GM21360 (cell line): ENCODE results near the gene MED22.
"Not testable (repeated sequence)": the region's sequence is repeated elsewhere in the genome, so short reads cannot be mapped to it uniquely, and the experiment has no call there.

Experiments used
- ATAC-seq: cut with Tn5 transposase; IDR thresholded peaks from one replicate; pipeline ENCODE4 v1.9.1; 2021; ENCODE audit warnings: mild to moderate bottlenecking, moderate library complexity; ENCODE audit not compliant: unreplicated experiment

Gene MED22

DNA sequence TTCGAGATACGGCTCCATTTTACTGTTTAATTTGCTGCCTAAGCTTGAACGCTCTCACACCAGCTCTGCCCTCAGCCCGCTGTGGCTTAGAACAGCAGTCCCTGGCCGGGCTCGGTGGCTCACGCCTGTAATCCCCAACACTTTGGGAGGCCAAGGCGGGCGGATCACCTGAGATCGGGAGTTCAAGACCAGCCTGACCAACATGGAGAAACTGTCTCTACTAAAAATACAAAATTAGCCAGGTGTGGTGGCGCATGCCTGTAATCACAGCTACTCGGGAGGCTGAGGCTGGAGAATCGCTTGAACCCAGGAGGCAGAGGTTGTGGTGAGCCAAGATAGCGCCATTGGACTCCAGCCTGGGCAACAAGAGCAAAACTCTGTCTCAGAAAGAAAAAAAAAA is 29.3 kb upstream of the MED22 start:
- not testable (repeated sequence) for ATAC-seq

DNA sequence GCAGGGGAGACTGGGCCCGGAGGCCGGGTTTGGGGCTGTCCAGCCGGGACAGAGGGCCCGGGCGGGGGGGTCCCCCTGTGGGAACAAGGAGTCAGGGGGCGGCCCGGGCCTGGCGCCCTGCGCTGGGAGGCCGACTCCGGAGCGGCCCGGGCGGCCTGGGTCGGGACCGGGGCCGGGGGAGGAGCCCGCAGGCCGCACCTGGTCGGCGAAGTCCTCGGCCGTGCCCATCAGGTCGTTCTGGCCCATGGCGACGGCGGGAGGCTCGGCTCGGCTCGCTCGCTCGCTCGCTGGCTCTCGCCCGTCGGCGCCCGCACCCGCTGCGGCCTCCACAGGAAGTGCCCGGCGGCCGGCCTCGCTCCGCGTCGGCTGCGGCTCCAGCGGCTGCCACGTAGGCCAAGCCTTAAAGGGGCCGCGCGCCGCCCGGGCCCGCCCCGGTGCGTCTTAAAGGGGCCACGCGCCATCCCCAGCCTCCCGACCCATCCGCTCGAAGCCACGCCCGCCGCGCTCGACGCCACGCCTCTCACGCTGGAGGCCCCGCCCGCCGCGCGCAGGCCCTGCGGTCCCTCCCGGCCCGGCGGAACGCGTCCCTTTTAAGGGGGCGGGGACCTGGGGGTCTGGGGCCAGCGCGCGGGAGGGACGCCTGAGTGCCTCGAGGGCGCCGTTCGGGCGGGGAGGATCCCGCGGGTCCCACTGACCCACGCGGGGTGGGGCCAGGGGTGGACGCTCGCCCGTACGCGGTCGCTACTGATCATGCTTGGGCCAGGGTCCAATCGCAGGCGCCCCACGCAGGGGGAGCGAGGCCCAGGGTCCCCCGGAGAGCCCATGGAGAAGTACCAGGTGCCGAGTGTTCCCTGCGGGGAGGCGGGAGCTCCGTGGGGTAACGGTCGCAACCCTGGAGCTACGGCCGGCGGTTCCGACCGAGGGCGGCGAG is 28.1 kb upstream of the MED22 start, which contains the start of the genes STKLD1 and SURF4:
Gene STKLD1, plus strand, starts transcription at position 643 of the 931 bp plus-strand sequence. Its CDS starts 108 bp downstream, at position 751.
Gene SURF4, minus strand, starts transcription at position 337 of the 931 bp plus-strand sequence. Its CDS starts 91 bp downstream, at position 246.
- peak; percentile 90 for ATAC-seq

DNA sequence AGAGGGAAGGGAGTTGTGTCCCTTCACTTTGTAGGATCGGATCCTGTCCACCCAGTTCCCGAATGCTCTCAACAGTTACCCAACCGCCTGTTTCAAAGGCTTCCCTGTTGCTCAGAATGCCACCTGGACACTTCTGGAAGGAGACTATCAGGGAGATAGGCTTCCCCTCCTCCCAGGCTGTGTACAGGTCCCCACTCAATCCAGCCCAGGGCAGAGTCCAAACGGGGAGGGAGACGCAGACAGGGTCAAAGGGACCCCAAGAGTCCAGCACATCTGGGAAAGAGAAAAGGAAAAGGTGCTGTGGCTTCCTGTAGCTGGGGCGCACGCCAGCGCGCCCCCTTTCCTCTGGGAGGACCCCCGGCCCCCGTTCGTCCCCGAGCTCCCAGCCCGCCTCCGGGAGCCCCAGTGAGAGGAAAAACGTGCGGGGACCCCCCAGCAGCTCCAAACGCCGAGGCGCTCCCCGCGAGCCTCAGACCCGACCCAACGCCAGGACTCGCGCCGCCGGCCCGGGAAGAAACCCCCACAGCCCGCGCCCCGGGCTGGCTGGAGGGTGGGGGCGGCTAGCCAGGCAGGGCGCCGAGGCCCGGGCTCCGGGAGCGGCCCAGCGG is 27.3 kb upstream of the MED22 start:
- peak; percentile 7 for ATAC-seq

DNA sequence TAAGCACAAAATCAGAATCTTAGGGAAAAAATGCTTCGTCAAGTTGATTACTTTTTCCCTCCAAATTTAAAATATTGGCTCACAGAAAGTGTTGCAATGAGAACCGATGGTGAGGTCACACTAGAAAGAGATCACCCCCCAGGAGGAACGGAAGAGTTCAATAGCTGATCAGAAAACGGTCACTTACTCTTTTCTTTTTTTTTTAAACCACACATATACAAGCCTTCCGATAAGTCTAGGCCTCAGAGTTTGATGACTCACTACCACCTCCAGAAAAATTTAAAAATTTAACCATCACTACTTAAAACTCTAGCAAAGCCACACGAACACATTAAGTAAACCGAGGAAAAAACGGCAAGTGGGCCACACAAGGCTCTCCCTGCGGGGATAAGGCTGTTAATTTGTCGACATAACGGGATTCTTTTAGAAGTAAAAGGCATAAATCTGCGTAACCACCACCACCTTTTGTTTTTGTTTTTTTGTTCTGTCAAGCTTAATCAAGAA is 26.7 kb upstream of the MED22 start:
- no peak for ATAC-seq

DNA sequence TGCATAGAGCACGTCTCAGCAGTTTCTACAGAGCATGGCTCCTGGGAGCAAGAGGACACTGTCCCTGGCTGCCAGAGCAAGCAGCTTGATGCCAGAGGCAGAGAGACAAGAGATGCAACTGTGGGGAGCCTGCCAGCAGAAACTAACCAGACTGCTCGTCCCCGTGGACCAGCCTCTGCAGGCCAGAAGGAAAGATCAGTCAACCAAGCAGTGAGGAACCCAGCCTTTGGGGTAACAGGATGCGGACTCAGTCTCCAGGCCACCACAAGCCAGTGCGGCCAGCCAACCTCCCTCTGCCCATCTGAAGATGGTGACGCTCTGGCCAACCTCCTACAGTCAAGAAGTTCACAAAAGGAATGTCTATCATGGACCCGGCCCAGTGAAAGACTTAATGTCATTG is 24.2 kb upstream of the MED22 start:
- no peak for ATAC-seq

DNA sequence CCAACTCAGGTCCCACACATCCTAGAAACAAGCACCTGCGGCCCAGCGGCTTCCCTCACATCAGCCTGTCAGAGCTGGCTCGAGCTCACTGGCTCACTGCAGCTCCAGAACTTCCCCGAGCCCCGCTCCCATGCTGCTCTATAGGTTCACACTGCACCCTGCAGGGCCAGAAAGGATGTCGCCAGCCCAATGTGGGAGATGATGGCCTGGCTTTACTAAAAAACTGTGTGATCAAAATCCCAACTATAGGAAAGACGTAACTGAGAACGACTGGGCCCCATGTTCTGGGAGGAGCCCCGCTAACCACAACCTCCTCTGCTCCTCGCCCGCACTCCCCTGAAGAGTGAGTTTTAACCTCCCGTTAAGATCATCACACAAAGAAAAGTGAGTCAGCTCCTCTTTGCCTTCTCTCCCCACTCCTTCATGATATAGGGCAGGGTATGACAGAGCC is 23.4 kb upstream of the MED22 start:
- ATAC-seq = no peak

DNA sequence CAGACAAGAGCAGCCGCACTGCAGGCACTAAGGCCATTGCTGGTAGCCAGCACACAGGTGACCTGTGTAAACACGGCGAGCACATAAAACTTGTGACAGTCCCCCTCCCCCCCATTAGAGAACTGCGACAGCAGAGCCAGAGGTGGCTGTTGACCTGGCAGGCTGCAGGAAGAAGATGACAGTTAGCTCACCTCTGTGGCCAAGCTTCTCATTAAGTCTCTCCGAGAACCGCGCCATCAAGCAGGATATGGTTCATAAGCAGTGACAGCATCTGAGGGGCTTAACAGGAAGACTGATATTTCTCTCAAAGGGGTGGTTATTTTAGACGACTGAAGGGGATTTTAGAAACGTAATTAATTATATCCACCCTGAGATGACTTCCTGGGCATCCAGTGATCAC is 22.8 kb upstream of the MED22 start:
- ATAC-seq = no peak

DNA sequence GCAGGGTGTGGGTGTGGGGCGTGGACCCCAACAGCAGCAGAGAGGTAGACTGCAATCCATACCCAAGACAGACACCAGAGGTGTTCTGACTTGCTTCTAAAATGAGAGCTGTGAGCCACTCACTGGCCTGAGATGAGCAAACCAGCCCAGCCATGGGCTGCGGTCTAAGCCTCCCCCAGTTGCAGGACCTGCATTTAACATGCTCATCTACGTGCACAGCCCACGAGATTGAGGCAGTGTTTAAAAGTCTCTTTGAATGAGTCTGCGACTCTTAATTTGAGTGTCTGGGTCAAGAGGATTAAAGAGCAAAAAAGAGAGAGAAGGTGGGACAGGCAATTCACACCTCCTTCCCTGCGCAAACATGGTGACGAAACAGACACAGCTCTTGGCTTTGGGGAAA is 22.0 kb upstream of the MED22 start:
- no peak for ATAC-seq

DNA sequence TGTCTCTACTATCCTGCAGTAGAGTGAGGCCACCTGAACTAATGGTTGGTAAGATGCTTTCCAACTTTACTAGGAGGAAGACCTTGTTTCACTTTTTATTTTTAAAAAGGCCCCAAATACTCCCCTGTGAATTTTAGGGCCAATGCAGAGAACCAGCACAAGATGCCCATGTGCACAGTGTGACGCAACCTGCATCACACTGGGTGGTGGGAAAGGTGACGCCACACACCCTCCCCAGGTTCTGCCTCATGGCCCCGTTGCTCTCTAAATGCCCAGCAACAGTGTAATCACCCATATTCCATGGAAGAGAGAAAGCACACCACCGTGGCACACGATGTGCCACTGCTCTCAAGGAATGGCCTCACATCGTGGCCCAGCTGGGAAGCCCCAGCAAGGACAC is 21.5 kb upstream of the MED22 start:
- no peak for ATAC-seq

DNA sequence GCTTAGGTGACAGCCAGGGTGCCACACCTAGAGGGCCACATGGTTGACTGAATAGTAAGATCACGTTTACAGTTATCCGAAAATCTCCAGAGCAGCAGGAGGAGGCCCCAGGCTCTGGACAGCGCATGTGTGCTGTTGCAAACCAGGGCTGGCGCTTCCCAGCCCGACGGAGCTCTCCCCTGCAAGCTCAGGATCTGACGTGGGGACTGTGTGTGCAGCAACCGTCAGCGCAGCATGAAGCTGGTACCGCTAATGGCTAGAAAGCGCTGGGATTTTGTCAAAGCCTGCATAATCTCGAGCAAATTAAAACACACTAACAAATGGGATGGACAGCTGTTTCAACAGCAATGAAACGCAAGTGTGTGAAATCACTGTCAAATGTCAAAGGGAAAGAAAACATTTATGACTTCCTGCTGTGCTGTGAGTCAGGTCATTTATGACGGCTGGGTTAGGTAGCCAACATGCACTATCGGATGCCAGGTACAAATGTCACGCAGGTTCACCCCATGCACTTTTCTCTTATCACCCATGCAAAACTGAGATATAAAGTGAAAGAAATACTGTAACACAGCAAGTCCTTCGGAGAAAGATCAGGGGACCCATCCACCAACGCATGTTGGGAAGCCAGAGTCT is 20.4 kb upstream of the MED22 start:
- no peak for ATAC-seq

DNA sequence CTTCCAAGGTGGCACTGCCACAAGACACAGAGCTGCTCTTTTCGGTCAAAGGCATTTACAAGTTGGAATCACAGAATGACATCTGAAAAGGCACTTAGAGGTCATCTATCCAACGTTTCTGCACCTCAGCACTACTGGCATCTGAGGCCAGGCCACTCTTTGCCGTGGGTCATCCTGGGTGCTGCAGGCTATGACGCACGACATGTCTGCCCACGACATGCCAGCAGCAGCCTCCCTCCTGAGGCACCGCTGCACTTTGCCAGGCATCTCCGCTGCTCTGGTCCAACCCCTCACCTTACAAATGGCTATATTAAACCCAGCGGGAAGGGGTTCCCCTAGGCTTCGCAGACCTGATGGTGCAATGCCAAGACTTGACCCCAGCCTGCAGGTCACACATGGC is 19.8 kb upstream of the MED22 start:
- ATAC-seq = no peak

DNA sequence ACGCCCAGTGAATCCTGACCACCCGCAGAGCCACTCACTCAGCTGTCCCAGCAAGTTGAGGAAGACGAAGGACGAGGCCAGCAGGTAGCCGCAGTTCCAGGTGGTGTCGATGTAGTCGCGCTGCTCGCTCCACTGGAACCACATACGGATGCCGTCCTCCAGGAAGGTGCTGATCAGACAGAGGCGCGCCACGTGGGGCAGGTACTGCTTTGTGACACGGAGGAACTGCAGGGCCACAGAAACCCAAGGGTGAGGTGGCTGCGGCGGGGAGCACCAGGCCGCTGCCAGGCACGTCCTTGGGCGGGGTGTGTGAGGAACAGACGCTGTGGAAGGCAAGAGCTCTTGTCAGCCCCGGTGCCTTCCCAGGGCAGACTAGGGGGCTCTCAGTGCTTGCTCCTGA is 19.3 kb upstream of the MED22 start:
- ATAC-seq = no peak

DNA sequence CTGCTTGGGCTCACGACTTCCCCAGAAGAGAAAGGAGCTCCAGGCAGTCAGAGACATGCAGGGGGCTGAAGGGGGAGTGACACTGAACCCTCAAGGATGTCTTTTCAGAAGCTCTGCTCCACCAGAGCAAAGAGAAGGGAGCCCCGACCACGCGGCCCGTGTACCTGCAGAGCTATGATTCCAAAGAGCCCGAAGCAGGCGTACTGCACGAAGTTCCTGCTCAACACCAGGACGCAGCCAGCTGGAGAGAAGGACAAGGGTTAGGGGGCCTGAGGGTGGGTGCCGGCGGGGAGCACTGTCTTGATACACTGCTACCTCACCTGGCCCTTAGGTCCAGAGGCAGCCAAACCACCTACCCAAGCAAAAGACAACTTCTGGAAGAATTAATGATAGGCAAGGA is 18.5 kb upstream of the MED22 start:
- ATAC-seq = no peak

DNA sequence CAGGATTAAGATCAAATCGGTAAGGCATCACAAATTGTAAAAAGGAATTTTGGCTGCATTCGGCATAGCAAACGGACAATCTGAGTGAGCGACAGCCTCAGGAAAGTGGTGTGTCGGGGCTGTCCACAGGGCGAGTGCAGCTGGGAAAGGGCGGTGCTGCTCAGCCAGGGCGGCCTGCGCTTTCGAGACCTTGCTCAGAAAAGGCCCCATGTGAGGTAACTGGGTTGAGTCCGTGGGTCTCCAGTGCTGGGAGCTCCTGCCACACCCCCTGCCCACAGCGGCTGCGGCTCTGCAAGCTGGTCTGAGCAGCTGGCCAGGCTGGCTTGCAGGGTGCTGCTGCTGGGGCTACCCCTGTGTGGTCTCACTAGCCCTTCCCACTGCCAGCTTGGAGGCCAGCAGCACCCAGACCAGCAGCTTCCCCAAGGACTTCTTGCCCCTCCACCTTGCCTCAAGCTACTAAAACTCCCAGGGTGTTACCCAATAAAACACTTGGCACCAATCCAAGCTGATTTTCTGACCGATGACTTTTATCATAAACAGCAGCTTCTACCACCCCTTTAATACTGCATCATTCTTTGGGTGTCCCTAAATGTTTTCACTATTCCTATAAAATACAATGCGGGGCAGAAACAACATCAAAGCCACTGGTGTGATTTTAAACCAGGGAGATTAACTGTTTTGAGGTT is 14.6 kb upstream of the MED22 start:
- no peak for ATAC-seq

DNA sequence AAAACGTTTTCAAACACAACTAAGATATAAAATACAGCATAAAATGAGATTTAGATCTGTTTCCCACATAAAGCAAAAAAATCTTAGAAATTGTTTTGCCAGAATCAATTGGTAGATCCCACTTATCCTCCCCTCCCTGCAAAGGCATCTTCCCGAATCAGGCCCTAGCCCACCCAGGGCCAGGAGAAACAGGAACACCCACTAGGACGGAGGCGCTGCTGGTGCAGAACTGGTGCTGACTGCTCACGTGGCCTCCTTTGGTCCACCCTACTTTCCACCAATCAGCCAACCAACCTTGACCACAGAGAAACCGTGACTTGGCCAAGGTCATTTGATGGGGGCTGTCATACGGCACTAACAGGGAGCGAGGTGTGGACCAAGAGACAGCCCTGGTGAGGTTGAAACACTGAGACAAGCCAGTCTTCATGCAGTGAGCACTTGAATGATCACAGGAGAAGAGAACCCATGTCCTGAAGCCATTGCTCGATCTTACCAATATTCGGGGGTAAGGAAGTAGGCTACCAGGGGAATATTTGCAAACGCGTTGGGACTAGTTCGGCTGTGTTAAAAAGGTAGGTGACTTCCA is 13.7 kb upstream of the MED22 start:
- no peak for ATAC-seq

DNA sequence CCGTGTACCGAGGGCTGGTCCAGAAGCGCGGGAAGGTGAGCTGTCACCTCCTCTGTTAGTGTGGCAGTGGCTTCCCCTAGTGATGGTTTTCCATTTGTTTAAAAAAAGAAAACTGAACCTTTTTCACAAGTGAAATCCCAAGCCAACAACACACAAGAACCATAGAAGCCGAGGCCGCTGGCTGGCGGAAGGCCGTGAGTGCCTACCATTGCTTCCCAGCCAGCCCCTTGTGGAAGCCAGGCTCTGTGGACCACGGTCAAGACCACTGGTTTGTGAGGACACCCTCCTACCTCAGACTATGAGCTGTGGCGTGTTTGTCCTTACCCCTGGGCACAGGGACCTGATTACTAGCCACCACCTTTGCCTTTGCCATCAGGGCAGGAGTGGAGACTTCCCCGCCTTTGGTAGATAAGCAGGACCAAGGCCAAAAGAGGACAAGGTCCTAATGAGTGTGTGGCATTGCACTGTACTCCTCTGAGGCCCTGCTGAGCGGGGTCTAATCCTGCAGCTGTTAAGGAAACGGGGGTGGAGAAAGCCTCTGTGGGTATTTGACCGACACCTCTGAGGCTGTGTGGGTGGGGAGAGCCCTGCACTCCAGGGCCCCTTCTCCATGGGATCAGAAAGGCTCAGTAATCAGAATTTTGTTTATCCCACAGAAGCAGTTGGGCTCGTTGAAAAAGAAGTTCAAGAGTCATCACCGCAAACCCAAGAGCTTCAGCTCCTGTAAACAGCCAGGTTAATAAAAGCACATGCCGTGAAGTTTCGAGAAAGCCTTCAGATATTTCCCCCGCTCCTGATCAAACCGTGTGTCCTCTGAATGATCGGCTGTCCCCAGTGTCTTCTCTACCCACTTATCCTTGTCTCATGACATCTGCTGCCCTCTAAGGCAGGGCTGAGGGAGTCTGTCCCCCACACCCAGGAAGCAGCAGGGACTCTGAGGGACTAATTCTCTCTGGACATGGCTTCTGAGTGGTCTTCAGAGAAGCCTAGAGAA is 12.8 kb upstream of the MED22 start:
- no peak for ATAC-seq

DNA sequence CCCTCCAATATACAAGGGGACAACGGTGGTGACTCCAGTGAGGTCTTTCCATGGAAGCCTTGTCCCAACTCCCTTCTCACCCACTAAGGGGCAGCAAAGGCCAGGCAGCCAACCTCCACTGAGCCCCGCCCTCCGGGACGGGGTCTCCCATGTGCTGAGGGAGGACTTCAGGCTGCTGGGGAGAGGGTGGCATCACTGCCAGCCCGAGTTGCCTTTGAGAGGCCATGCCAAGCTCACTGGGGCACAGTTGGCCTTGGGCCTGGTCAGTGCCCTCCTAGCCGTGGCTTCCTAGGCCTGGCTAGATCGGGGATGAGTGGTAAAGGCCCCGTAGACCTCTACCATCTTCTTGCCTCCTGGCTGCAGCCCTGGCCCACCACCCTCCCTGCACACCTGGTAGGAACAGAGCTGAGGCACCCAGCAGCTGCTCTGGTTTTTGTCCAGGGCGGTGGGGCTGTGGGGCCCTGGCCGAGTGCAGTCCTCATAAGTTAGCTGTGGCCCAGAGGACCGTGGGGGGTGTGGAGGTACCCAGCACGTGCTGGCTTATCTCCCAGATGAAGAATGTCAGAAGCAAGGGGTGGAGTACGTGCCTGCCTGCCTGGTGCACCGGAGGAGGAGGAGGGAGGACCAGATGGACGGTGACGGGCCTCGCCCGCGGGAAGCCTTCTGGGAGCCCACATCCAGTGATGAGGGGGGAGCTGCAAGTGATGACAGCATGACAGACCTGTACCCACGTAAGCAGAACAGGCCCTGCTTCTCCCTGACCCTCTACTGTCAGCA is 11.7 kb upstream of the MED22 start:
- ATAC-seq = no peak

DNA sequence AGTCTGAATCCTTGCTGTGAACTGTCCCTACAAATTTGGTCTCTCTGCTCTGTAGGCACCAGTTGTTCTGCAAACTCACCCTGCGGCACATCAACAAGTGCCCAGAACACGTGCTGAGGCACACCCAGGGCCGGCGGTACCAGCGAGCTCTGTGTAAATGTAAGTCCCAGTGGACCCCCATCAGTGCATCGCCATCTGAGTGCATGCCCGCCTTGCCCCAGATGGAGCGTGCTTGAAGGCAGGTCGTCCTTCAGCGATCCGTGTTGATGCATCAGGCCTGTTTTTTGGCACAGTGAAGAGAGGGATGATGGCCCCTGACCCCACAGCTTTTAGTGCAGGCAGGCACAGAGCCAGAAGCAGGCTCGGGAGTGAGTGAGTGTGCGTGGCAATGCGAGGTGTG is 9.7 kb upstream of the MED22 start:
- no peak for ATAC-seq
